Measurements from ENCODE around the gene ATP6V0A1.

GRCh38 chr17:42459801-42460281, 1.2 kb downstream of the ATP6V0A1 start:
- TF ChIP-seq CTCF (conservative IDR thresholded peaks at IDR 0.05) (no peak), EZH2 (IDR thresholded peaks at IDR 0.05; ENCODE audit: low read depth) (no peak)
